ENCODE data around the gene DBH.

DBH gene

DNA sequence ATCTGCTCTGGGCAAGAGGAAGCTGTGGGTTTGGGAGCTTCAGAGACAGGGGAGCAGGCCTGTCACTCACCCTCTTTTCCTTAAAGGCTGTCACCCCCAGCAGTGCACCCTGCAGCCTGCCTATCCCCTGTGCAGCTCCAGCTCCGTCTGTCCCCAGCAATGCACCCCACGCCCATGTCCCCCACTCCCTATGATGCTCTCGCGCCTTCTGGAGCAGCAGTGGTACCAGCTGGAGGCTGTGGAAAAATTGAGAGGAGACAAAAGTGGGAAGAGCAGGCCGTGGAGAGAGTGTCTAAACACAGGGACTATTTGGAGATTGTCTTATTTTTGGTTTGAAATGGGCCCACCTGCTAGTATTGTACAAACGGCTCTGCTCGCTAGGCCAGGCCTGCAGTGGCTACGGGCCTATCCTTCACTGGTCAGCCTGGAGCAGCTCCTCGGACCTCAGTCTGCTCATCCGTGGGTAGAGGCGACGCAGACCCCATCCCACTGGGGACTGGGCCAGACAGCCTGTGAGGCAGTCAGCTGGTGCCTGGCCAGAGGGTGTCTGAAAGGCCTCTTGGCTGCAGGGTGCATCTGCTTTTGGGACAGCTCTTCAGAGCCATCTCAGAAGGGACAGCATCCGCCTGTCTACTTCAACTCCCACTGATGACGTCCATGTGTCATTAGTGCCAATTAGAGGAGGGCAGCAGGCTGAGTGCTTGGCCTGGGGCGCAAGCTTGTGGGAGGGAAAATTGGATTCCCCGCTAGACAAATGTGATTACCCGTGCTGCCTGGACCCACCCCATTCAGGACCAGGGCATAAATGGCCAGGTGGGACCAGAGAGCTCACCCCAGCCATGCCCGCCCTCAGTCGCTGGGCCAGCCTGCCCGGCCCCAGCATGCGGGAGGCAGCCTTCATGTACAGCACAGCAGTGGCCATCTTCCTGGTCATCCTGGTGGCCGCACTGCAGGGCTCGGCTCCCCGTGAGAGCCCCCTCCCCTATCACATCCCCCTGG, at the start of gene DBH:
Gene DBH, plus strand, starts transcription at position 831 of the 999 bp plus-strand sequence. Its CDS starts 9 bp downstream, at position 840.
- no peak for DNase-seq (ENCODE audit: low spot score)

GRCh38 chr9:133587051-133587450, 49.1 kb upstream of the DBH start:
- no peak for DNase-seq (ENCODE audit: low spot score)

DNA sequence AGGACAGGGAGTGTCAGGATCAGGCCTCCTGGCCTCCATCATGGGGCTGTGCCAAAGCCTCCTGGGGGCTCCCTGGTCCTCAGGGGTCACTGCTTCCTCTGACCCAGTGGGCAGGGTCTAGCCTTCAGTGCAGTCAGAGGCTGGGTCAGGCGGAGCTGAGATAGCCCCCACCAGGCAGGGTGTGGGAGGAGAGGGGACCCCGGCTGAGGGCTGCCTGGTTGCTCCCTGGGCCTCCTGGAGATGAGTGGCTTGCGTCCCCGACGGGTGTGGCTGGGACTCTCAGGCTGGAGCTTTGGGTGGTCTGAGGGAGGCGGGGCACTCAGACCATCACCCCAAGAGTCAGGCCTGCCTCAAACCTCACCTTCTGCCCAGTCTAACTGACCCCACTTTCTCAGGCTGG, 48.7 kb upstream of the DBH start:
- DNase-seq (ENCODE audit: low spot score) = no peak

DNA sequence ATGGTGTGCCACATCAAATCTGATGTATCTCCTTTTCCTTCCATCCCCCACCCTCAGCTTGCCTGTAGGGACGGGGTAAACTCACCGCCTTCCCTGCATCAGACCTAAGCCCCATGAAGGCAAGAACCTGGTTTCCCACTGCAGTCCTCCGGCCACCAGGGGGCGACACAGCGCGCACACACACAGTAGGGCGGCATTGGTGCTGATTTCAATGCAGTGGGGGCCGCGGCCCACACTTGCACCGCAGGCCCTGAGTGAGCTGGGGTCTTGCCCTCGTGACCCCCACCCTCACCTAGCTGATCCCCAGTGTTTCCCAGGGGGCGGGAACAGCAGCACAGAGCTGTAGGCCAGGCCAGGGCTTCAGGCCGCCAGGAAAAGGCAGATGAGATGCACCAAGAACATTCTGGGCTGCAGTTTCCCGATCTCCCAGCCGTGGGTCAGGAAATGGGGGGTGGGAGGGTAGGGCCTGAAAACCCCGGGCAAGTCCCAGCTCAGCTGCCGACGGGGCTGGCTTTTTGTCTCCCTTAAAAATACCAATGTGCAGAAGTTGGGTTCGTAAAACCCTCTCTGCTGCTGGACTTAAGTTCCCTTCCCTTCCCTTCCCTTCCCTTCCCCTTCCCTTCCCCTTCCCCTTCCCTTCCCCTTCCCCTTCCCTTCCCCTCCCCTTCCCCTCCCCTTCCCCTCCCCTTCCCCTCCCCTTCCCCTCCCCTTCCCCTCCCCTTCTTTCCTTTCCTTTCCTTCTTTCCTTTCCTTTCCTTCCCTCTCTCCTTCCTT, 46.5 kb upstream of the DBH start:
- peak; percentile 38 for DNase-seq (ENCODE audit: low spot score)

- no peak for DNase-seq (ENCODE audit: low spot score)
Measured at GRCh38 chr9:133590231-133590855, 45.8 kb upstream of the DBH start.

- no peak for DNase-seq (ENCODE audit: low spot score)
Measured at GRCh38 chr9:133591116-133591910, 44.9 kb upstream of the DBH start.

GRCh38 chr9:133591985-133592384, 44.2 kb upstream of the DBH start:
- DNase-seq (ENCODE audit: low spot score) = no peak

- DNase-seq (ENCODE audit: low spot score) = no peak
Measured at GRCh38 chr9:133592731-133593409, 43.3 kb upstream of the DBH start.

GRCh38 chr9:133593587-133594253, 42.4 kb upstream of the DBH start:
- DNase-seq (ENCODE audit: low spot score) = no peak

DNA sequence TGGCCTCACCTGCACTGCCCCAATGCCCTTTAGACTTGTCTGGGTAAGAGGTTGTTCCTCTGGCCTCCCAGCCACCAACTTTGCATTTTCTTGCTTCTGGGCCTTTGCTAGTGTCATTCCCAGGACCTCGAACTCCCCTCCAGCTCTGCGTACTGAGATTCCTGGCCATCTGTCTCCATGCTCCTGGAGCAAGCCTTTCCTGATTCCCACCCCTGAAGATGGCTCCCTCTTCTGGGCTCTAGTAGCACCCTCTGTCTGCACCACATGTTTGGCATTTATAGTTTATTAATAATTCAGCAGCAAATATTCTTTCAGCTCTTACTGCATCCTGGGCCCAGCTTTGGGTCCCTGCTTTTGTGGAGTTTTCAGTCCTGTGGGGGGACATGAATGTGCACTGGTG, 41.9 kb upstream of the DBH start:
- DNase-seq (ENCODE audit: low spot score) = no peak

DNA sequence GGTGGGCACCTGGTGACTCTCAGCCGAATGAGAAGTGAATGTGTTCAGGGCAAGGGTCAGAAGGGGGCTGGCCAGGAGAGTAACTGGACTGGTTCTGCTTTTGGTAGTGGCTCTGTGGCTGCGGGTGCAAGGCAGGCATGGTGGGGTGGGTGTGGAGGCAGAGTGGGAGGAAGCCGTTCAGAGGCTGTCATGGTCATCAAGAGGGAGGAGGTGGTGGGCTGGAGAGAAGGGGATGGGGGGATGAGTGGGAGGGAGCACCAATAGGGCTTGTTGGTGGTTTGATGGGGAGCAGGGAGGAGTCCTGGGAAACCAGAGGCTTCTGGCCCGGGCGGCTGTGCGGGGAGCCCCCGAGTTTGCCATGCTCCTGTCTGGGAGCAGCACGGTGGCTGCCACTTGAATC, 40.3 kb upstream of the DBH start:
- DNase-seq (ENCODE audit: low spot score) = no peak

DNA sequence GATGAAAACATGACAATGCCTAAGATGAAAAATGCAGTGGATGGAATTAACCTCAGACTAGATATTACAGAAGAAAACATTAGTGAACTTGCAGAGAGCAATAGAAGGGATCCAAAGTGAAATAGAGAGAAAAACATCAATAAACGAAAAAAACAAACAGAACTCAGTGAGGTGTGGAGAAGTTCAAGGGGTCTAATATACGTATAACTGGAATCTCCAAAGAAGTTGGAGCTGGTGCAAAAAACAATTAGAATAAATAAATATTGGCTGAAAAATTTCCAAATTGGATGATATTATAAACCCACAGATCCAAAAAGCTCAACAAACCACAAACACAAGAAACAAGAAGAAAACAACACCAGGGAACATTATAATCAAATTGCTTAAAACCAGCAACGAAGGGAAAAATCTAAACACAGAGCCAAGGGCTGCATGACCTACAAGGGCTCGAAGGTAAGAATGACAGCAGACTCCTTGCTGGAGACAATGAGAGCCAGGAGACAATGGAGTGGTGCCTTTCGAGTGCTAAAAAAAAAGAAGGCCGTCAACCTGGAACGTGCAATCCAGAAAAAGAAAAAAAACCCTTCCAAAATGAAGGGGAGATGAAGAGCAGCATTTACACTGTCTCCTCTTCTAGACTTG, 38.7 kb upstream of the DBH start:
- DNase-seq (ENCODE audit: low spot score) = no peak

GRCh38 chr9:133598978-133599377, 37.2 kb upstream of the DBH start:
- DNase-seq (ENCODE audit: low spot score) = no peak

- no peak for DNase-seq (ENCODE audit: low spot score)
Measured at GRCh38 chr9:133599470-133600173, 36.5 kb upstream of the DBH start.

DNA sequence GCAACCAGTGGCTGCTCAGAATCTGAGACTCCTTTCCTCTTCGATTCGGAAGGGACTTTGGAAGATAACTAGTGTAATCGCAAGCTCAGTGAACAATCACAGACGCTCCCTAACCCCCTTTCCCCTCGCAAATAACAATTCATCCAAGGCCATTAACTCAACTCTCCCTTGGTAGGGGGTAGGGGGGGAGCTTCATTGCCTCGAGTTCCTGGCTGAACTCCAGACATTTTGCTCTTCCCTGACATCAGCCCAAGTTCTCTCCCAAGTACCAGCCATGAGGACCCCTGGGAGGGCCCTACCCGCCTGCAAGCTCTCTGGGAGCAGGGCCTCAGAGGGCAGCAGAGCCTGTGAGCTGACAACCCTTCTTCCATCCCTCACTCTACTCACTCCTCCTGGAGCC, 35.4 kb upstream of the DBH start:
- DNase-seq (ENCODE audit: low spot score) = no peak

- DNase-seq (ENCODE audit: low spot score) = no peak
Measured at GRCh38 chr9:133601746-133602145, 34.4 kb upstream of the DBH start.

- no peak for DNase-seq (ENCODE audit: low spot score)
Measured at GRCh38 chr9:133602277-133602676, 33.9 kb upstream of the DBH start.

GRCh38 chr9:133603135-133603927, 32.8 kb upstream of the DBH start:
- DNase-seq (ENCODE audit: low spot score) = no peak

DNA sequence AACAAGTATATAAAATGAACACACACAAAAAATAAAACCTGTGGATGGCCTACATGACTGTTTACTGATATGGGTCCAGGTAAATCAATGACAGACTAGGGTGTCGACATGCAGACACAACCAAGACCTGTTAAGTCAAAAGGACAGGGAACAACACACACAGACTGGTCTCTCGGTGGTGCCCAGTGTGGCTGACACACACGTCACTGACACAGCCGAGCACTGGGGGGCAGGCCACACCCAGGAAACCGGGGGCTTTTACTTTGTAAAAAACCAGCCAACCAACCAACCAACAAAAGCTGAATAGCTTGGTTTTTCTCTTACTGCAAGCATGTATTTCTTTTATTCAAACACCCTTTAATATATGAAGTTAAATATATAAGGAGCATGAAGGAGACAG, 31.9 kb upstream of the DBH start:
- no peak for DNase-seq (ENCODE audit: low spot score)

Data from hematopoietic multipotent progenitor cell treated with erythropoietin and hydrocortisone succinate and interleukin-3 and kit ligand, for 17 days (in vitro differentiated cells).